Fibroblast of mammary gland (primary cell): ENCODE measurements around the gene WLS.

ENCODE experiments used
- DNase-seq: peaks from one replicate; pipeline ENCODE4 v3.0.0-alpha.2; 2010; ENCODE audit warnings: low read depth
- H3K4me3 ChIP-seq: 2 replicates; pipeline ENCODE4 v1.5.1; 2011; ENCODE audit warnings: low read depth, mild to moderate bottlenecking, low read length, moderate library complexity; ENCODE audit not compliant: control insufficient read depth
- TF ChIP-seq, protein P1 (sequence below): conservative IDR thresholded peaks from 2 replicates; pipeline ENCODE4 v1.5.1; 2011; ENCODE audit warnings: low read depth, low read length, inconsistent platforms; ENCODE audit not compliant: control insufficient read depth, insufficient read depth

The WLS gene

DNA sequence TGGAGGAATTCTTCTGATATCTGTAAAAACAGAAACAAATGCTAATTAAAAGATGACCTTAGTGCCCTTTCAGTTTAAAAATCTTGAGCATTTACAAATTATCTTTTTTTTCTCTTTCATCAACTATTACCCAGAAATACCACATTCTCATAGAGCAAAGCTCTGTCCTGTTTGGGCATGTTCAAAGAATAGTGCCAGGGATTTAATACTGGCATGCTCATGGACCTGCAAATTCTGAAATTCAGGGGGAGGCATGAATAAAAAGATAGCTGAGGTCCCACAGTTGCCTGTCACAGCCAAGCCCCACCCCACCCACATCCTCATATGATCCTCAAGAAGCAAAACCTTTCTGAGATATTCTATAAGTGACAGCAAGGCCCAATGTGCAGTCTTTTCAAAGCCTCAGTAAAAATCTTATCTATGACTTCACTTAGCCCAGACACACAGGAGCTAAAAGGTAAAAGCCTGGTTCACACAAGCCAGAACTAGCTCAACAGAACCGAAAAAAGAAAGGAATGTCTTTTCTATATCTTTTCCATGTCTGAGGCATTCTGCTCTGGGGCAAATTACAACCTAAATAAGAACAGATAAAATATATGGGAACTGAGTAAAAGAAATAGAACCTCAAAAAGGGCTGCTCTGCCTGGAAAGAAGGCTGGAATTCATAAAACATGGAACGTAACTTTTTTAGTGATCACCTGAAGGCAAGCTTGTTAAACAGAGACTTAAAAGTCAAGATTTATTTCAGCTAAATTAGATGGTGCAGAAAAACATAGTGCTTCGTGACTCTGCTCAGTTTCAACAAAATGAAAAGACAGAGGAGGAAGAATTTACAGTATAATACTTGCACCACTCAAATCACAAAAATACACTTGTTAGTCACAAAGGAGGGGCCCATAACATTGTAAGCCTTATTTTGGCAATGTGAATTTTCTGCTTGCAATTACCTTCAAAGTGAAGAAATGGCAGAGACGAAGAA lies 11.0 kb downstream of the WLS start:
- H3K4me3 ChIP-seq, result no peak overlapping the region
- no peak for DNase-seq
- TF ChIP-seq, protein P1, sequence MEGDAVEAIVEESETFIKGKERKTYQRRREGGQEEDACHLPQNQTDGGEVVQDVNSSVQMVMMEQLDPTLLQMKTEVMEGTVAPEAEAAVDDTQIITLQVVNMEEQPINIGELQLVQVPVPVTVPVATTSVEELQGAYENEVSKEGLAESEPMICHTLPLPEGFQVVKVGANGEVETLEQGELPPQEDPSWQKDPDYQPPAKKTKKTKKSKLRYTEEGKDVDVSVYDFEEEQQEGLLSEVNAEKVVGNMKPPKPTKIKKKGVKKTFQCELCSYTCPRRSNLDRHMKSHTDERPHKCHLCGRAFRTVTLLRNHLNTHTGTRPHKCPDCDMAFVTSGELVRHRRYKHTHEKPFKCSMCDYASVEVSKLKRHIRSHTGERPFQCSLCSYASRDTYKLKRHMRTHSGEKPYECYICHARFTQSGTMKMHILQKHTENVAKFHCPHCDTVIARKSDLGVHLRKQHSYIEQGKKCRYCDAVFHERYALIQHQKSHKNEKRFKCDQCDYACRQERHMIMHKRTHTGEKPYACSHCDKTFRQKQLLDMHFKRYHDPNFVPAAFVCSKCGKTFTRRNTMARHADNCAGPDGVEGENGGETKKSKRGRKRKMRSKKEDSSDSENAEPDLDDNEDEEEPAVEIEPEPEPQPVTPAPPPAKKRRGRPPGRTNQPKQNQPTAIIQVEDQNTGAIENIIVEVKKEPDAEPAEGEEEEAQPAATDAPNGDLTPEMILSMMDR, result no peak

DNA sequence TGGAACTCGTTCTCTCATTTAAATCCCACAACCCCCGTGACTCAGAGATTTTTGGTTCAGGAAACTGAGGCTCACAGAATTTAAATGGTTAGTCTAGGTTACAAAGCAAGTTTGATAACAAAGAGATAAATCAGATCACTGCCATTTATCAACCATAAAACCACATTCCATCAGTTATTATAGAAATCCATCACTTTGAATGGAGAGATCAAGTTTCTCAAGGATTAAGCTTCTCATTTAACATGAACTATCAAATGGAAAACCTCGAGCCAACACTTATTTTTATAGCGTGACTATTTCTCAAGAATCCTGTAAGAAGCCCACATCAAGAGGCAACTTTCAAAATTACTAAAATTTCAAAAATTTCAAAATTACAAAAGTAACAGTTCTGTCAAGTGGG lies 11.9 kb downstream of the WLS start:
- H3K4me3 ChIP-seq, result no peak overlapping the region
- TF ChIP-seq, protein P1, result no peak
- no peak for DNase-seq

DNA sequence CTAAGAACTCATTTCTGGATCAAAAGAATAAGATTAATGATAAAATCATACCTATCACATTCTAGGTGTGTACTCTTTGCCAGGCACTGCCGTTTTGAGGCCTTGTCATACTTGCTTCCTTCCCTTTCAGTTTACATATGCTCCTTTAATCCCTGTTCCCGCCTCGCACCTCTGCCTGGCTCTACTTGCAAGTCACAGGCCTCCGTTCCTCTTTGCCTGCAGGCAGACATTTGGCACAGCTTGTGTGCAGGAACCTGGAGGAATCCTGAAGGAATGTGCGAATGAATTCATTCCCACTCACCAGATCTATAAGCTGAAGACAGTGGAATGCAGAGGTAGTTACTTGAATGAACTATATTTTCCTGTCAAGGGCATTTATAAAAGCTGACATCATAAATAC lies 13.8 kb downstream of the WLS start:
- TF ChIP-seq, protein P1, result no peak
- H3K4me3 ChIP-seq, result no peak overlapping the region
- no peak for DNase-seq

DNA sequence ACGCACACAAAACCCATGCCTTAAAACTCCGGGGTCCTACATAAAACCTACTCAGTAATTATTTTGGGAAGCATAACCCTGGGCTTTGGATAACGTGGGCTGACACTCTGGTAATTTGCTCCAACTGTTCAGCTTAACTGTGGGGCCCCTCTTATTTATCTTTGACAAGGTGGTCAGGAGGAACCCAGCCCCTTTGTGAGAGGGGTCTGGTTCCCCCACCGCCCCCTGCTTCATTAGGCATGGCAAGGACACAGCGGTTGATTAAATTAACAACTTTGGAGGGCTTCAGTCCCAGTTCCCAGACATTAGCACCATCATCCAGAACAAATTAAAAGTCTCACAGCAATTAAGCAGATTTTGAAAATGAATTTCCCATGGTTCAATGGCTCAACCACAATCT lies 14.7 kb downstream of the WLS start:
- no peak overlapping the region for H3K4me3 ChIP-seq
- no peak for DNase-seq
- TF ChIP-seq, protein P1, result no peak

DNA sequence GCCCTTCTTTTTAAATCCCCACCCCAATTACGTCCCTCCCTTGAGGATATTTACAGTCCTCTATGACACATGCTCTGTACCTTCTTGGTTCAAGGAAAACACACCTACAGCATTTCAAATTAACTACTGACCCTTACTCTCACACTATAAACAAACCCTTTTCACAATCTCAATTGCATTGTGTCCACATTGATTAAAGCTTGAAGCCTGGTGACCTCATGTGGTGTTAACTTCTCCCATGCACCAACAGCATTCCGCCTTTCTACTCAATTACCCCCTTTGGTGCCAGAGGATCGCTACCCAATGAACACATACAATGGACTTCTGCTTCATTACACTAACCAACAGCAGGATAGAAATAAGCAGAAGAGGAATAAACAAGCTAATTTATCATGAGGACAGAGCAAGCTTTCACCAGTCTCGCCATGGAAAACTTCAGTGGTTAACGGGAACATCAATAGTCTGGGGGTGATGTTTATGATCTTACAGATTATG lies 15.2 kb downstream of the WLS start:
- no peak overlapping the region for H3K4me3 ChIP-seq
- TF ChIP-seq, protein P1, result no peak
- DNase-seq, result no peak

DNA sequence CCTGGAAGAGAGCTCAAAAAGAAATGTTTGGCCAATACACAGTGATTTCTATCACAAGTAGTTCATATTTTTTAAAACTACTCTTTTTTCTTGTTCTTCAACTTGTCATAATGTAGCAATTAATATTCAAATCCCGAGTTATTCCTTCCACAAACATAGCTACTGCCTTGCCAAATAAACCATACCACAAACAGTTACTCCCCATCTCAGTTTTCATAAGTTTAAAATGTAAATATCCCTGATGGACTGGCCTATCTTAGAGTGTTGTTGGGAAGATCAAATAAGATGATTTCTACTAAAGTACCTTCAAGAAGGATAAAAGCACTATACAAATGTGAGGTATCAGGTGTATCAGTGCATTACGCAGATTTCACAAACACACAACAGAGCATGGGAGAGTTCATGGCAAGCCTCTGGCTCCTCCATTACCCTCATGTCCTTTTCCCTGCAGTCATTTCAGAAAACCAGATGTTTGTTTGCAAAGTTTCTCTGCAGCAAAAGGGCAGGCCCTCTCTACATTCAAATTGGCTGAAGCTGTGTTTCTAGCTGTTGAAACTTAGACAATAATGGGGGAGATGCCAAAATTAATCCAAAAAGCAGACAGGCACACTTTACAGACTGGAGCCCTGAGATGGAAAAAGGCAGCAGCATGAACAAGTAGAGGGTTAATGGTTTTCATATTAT lies 16.1 kb downstream of the WLS start:
- DNase-seq, result no peak
- H3K4me3 ChIP-seq, result no peak overlapping the region
- TF ChIP-seq, protein P1, result no peak
